Amygdala (tissue), 56 donors: ENCODE data around the gene C1orf146.
A peak's percentile ranks its signal among the peaks of the same experiment; 100 is the strongest.
"Not testable (repeated sequence)": the region's sequence is repeated elsewhere in the genome, so short reads cannot be mapped to it uniquely, and the experiment has no call there.

ENCODE experiments used
- DNase-seq, 56 donors: peaks; one replicate each; lab custom pipeline; 2025; lab: John Stamatoyannopoulos, UW

The C1orf146 gene

GRCh38 chr1:92273039-92273438, 55.3 kb downstream of the C1orf146 start:
- DNase-seq, result no peak

DNA sequence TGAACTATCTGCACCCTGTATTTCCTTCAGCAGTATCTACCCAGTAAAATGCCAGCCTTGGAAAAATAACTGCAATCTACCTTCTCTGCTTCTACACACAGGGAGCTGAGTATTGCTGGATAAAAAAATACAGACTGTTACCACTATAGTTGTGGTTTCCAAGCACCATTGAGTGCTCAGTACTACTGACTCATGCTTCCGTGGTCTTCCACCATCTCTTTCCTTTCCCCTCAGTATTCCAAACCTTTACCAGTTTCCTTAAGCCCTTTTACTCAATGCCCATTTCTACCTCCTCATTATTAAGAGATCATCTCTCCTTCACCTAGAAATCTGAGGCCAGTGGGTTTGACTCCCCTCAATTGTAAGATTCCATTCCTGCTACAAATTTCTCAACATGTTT, 57.2 kb downstream of the C1orf146 start:
- DNase-seq, result no peak

GRCh38 chr1:92276082-92276481, 58.4 kb downstream of the C1orf146 start:
- no peak for DNase-seq

DNA sequence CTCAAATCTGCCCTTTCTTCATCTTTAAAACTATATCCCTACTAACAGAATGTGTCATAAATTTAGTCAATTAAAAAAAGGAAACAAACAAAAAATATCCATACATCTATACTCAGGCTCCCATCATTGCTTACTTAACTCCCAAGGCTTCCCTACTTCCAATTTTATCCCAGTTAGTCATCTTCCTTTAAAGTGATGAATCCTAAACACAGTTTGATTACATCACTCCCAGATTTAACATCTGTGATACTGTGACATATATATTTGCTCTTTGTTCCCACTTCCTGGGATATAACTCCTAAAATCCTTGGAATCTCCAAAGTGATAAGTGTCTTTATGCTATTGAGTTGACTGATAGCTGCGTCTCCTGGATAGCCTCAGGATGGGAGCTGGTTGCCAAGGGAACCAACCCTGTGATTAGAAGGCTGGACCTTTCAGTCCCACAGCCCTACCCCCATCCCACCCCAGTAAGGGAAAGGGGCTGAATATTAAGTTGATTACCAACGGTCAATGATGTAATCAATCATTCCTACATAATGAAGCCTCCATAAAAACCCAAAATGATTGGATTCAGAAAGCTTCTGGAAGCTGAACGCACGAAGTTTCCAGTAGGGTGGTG, 59.5 kb downstream of the C1orf146 start:
- DNase-seq, result no peak

- DNase-seq, result not testable (repeated sequence)
Measured at GRCh38 chr1:92279781-92280180, 62.1 kb downstream of the C1orf146 start.

DNA sequence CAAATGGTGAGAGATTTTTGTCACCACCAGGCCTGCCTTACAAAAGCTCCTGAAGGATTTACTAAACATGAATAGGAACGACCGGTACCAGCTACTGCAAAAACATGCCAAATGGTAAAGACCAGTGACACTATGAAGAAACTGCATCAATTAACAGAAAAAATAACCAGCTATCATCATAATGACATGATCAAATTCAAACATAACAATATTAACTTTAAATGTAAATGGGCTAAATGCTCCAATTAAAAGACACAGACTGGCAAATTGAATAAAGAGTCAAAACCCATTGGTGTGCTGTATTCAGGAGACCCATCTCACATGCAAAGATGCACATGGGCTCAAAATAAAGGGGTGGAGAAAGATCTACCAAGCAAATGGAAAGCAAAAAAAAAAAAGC, 63.7 kb downstream of the C1orf146 start:
- DNase-seq, result not testable (repeated sequence)

- peak in 4 of 56 donors; percentile 1 to 38 (median 9) for DNase-seq
Measured at GRCh38 chr1:92291372-92291999, 73.8 kb downstream of the C1orf146 start.
